ENCODE measurements around the gene HS3ST4. TPM values are rescaled to one million over a fixed set of nuclear protein-coding genes. Genes with fewer than 3 reads are reported as not detected.

Gene HS3ST4
- total and polyA plus RNA-seq, 2 experiments from 2014 or later, result not detected

DNA sequence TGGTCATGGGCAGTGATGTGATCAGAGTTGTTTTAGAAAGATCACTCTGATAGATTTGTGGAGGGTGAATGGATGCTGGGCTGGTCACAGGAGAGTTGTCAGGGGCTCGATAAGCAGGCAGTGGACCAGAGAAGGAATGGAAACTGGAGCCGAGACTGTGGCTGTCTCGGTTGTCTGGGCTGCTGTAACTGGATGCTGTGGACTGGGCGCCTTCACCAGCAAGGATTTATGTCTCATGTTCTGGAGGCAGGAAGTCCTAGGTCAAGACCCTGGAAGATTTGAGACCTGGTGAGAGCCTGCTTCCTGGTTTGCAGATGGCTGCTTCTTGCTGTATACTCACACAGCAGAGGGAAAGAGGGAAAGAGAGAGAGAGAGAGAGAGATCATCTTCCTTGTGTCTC, 203.6 kb downstream of the HS3ST4 start:
- H3K36me3 ChIP-seq (ENCODE audit: low read depth), result no peaks in the 10 kb centered on the region
- DNase-seq, result no peak
- no peak overlapping the region for H3K27ac ChIP-seq
- H3K79me2 ChIP-seq (ENCODE audit: insufficient read depth), result no peaks in the 10 kb centered on the region
- WGBS, 2 experiments (ENCODE audit: low coverage in 1 of 2, low lambda C conversion rate in 2 of 2, missing lambda C conversion rate in 2 of 2), result 2 to 6% methylated on average over 4 of the region's 4 CpGs
- no peaks in the 10 kb centered on the region for H3K9me3 ChIP-seq (ENCODE audit: low read depth)
- H3K9ac ChIP-seq, result no peak overlapping the region
- H3K4me3 ChIP-seq, result no peak overlapping the region
- no peaks in the 10 kb centered on the region for H3K27me3 ChIP-seq (replicated peaks; ENCODE audit: insufficient read depth)
- no peaks in the 10 kb centered on the region for H3F3A ChIP-seq (ENCODE audit: insufficient read depth)
- no peaks in the 10 kb centered on the region for H3K4me1 ChIP-seq (ENCODE audit: insufficient read depth)
- H3K4me2 ChIP-seq (ENCODE audit: unreplicated experiment), result no peak overlapping the region
- H4K20me1 ChIP-seq (ENCODE audit: insufficient read depth), result no peaks in the 10 kb centered on the region
- no peaks in the 10 kb centered on the region for H3K9me2 ChIP-seq (ENCODE audit: insufficient read depth)
- TF ChIP-seq EZH2phosphoT487 (IDR thresholded peaks at IDR 0.05; ENCODE audit: insufficient read depth, low read depth) (no peak), EZH2 (IDR thresholded peaks at IDR 0.05; ENCODE audit: insufficient read depth, poor library complexity, severe bottlenecking) (no peak)
- in situ Hi-C loops (cut with MboI), result no loop called here
- no peak overlapping the region for H2AFZ ChIP-seq

DNA sequence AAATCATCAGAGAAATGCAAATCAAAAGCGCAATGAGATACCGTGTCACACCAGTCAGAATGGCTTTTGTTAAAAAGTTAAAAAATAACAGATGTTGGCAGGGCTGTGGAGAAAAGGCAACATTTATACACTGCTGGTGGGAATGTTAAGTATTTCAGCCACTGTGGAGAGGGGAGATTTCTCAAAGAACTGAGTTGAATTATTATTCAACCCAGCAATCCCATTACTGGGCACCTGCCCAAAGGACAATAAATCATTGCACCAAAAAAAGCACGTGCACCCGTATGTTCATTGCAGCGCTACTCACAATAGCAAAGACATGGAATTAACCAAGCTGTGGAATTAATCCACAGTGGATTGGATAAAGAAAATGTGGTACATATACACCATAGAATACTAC, 204.7 kb downstream of the HS3ST4 start:
- Histone ChIP-seq H3K9me3 (ENCODE audit: low read depth) (no peaks in the 10 kb centered on the region), H3K27ac (no peak overlapping the region), H3K9me2 (ENCODE audit: insufficient read depth) (no peaks in the 10 kb centered on the region), H3K27me3 (replicated peaks; ENCODE audit: insufficient read depth) (no peaks in the 10 kb centered on the region), H3F3A (ENCODE audit: insufficient read depth) (no peaks in the 10 kb centered on the region), H2AFZ (no peak overlapping the region), H3K4me3 (no peak overlapping the region), H3K4me2 (ENCODE audit: unreplicated experiment) (no peak overlapping the region), H3K9ac (no peak overlapping the region), H3K4me1 (ENCODE audit: insufficient read depth) (no peaks in the 10 kb centered on the region), H3K36me3 (ENCODE audit: low read depth) (no peaks in the 10 kb centered on the region), H4K20me1 (ENCODE audit: insufficient read depth) (no peaks in the 10 kb centered on the region), H3K79me2 (ENCODE audit: insufficient read depth) (no peaks in the 10 kb centered on the region)
- DNase-seq, result no peak
- 1 to 2% methylated on average over 5 of the region's 5 CpGs for WGBS, 2 experiments (ENCODE audit: low coverage in 1 of 2, low lambda C conversion rate in 2 of 2, missing lambda C conversion rate in 2 of 2)
- in situ Hi-C loops (cut with MboI), result no loop called here
- TF ChIP-seq EZH2phosphoT487 (IDR thresholded peaks at IDR 0.05; ENCODE audit: insufficient read depth, low read depth) (no peak), EZH2 (IDR thresholded peaks at IDR 0.05; ENCODE audit: insufficient read depth, poor library complexity, severe bottlenecking) (no peak)

DNA sequence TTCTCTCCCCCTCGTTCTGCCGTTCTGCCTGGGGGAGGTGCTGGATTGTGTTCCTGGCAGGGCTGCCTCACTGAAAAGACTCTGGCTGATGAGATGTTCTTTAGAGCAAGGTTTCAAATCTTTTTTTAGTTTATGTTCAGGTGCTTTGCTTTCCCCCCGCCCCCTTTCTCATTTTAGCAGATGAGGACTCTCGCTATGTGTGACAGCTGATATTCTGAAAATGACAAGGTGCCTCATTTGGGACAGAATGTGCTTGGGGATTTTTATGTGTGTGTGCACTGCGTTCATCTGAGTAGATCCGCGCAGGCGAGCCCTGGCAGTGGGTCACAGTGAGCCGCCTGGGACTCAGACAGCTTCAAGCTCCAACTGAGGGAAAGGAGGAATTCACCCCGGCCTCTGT, 205.9 kb downstream of the HS3ST4 start:
- no peak overlapping the region for H2AFZ ChIP-seq
- no peak overlapping the region for H3K4me3 ChIP-seq
- H3K27me3 ChIP-seq (replicated peaks; ENCODE audit: insufficient read depth), result no peaks in the 10 kb centered on the region
- no peak for TF ChIP-seq EZH2 (IDR thresholded peaks at IDR 0.05; ENCODE audit: insufficient read depth, poor library complexity, severe bottlenecking)
- no peak for TF ChIP-seq EZH2phosphoT487 (IDR thresholded peaks at IDR 0.05; ENCODE audit: insufficient read depth, low read depth)
- in situ Hi-C loops (cut with MboI), result no loop called here
- H3K4me1 ChIP-seq (ENCODE audit: insufficient read depth), result no peaks in the 10 kb centered on the region
- no peak overlapping the region for H3K9ac ChIP-seq
- H3K27ac ChIP-seq, result no peak overlapping the region
- no peaks in the 10 kb centered on the region for H3F3A ChIP-seq (ENCODE audit: insufficient read depth)
- no peaks in the 10 kb centered on the region for H4K20me1 ChIP-seq (ENCODE audit: insufficient read depth)
- H3K79me2 ChIP-seq (ENCODE audit: insufficient read depth), result no peaks in the 10 kb centered on the region
- H3K9me2 ChIP-seq (ENCODE audit: insufficient read depth), result no peaks in the 10 kb centered on the region
- H3K9me3 ChIP-seq (ENCODE audit: low read depth), result no peaks in the 10 kb centered on the region
- 27 to 32% methylated on average over 10 of the region's 10 CpGs for WGBS, 2 experiments (ENCODE audit: low coverage in 1 of 2, low lambda C conversion rate in 2 of 2, missing lambda C conversion rate in 2 of 2)
- no peak for DNase-seq
- no peak overlapping the region for H3K4me2 ChIP-seq (ENCODE audit: unreplicated experiment)
- no peaks in the 10 kb centered on the region for H3K36me3 ChIP-seq (ENCODE audit: low read depth)

DNA sequence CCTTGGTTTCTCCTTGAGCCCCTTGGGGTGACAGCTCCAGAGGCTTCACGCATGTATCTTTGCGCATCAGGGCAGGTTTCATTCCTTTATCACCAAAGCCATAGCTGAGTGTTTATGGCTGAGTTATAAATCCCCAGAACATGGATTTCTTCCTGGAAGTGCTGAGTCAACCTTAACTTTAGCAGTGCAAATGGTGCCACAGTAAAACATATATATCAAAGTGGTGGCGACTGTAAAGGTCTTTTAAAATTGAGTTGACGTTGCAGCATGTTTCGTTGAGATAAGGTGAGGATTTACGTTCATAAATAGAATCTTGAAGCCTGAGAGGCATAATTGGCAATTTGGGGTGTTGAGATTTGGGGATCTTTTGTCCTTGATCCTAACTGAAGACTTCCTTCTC, 214.1 kb downstream of the HS3ST4 start:
- no peaks in the 10 kb centered on the region for H4K20me1 ChIP-seq (ENCODE audit: insufficient read depth)
- no peaks in the 10 kb centered on the region for H3K27me3 ChIP-seq (replicated peaks; ENCODE audit: insufficient read depth)
- no peak for TF ChIP-seq EZH2phosphoT487 (IDR thresholded peaks at IDR 0.05; ENCODE audit: insufficient read depth, low read depth)
- DNase-seq, result no peak
- in situ Hi-C loops (cut with MboI), result no loop called here
- 42 to 43% methylated on average over 6 of the region's 6 CpGs for WGBS, 2 experiments (ENCODE audit: low coverage in 1 of 2, low lambda C conversion rate in 2 of 2, missing lambda C conversion rate in 2 of 2)
- H3K79me2 ChIP-seq (ENCODE audit: insufficient read depth), result no peaks in the 10 kb centered on the region
- H3K27ac ChIP-seq, result no peak overlapping the region
- no peaks in the 10 kb centered on the region for H3K9me3 ChIP-seq (ENCODE audit: low read depth)
- no peak overlapping the region for H2AFZ ChIP-seq
- H3F3A ChIP-seq (ENCODE audit: insufficient read depth), result no peaks in the 10 kb centered on the region
- H3K9ac ChIP-seq, result no peak overlapping the region
- no peak overlapping the region for H3K4me2 ChIP-seq (ENCODE audit: unreplicated experiment)
- H3K4me1 ChIP-seq (ENCODE audit: insufficient read depth), result no peaks in the 10 kb centered on the region
- no peak overlapping the region for H3K4me3 ChIP-seq
- H3K9me2 ChIP-seq (ENCODE audit: insufficient read depth), result no peaks in the 10 kb centered on the region
- H3K36me3 ChIP-seq (ENCODE audit: low read depth), result no peaks in the 10 kb centered on the region

DNA sequence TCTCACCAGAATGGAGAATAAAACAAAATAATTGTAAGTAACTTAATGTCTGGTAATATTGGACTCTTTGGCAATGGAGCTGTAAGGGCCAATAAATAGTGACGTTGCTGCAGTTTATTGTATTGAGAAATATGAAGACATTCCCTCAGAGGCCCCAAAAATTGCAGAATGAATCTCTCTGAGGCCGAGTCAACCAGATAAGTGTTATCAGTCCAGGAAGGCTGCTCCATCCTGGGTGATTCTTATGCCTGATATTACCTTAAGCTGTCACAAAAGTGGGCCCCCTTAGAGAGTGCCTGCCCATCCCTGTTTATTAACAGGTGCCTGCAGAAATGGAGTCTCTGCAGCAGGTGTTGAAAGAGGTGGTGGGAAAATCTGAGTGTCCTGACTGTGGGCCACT, 219.2 kb downstream of the HS3ST4 start:
- H3K9me3 ChIP-seq (ENCODE audit: low read depth), result no peaks in the 10 kb centered on the region
- no peak overlapping the region for H2AFZ ChIP-seq
- H3K4me1 ChIP-seq (ENCODE audit: insufficient read depth), result no peaks in the 10 kb centered on the region
- H3K36me3 ChIP-seq (ENCODE audit: low read depth), result no peaks in the 10 kb centered on the region
- no peaks in the 10 kb centered on the region for H3F3A ChIP-seq (ENCODE audit: insufficient read depth)
- DNase-seq, result no peak
- TF ChIP-seq EZH2phosphoT487 (IDR thresholded peaks at IDR 0.05; ENCODE audit: insufficient read depth, low read depth) (no peak), EZH2 (IDR thresholded peaks at IDR 0.05; ENCODE audit: insufficient read depth, poor library complexity, severe bottlenecking) (no peak)
- H3K27ac ChIP-seq, result no peak overlapping the region
- no peaks in the 10 kb centered on the region for H3K79me2 ChIP-seq (ENCODE audit: insufficient read depth)
- no peaks in the 10 kb centered on the region for H3K27me3 ChIP-seq (replicated peaks; ENCODE audit: insufficient read depth)
- no peaks in the 10 kb centered on the region for H4K20me1 ChIP-seq (ENCODE audit: insufficient read depth)
- in situ Hi-C loops (cut with MboI), result no loop called here
- no peak overlapping the region for H3K9ac ChIP-seq
- H3K9me2 ChIP-seq (ENCODE audit: insufficient read depth), result no peaks in the 10 kb centered on the region
- H3K4me2 ChIP-seq (ENCODE audit: unreplicated experiment), result no peak overlapping the region
- no peak overlapping the region for H3K4me3 ChIP-seq
- 4 to 9% methylated on average over 2 of the region's 2 CpGs for WGBS, 2 experiments (ENCODE audit: low coverage in 1 of 2, low lambda C conversion rate in 2 of 2, missing lambda C conversion rate in 2 of 2)
